HepG2 (cell line): ENCODE results near the gene TUT4. TPM values are rescaled to one million over a fixed set of nuclear protein-coding genes. Genes with fewer than 3 reads are reported as not detected.

Experiments
- ATAC-seq: fragments of 200-7000 bp; cut with Tn5 transposase; 3 replicates; pipeline ENCODE4 v1.9.1; 2020; ENCODE audit warnings: mild to moderate bottlenecking, moderate library complexity
- BruUV-seq: library from RNA; stranded (reverse); fragments of 400-500 nt; replicated peaks from 2 replicates; lab custom pipeline; 2021; lab: Mats Ljungman, UMichigan
- CTCF ChIA-PET: fragments of 300-600 bp; formaldehyde crosslinking; extraction: SDS; loops from one replicate; lab custom pipeline; 2021; ENCODE audit warnings: low total read pairs, inconsistent platforms, low intra/inter-chr PET ratio; lab: Yijun Ruan, JAX
- POLR2A ChIA-PET: fragments of 350-600 bp; sonication (Branson Sonifier 250); formaldehyde crosslinking; loops from one replicate; lab custom pipeline; 2020; ENCODE audit warnings: antibody characterized with exemption, inconsistent platforms; lab: Yijun Ruan, JAX
- DNase-seq: peaks from one replicate; pipeline ENCODE4 v3.0.0-alpha.2; 2015; ENCODE audit warnings: low spot score
- FAIRE-seq: peaks from 3 replicates; lab custom pipeline; 2011; peaks lifted over from hg19 to GRCh38; lab: Jason Lieb, UNC
- H2AFZ ChIP-seq: one replicate; pipeline ENCODE4 v1.6.1; 2011; ENCODE audit warnings: low read length, inconsistent platforms
- H3K27ac ChIP-seq: fragments of 300-600 bp; 3 replicates; pipeline ENCODE4 v1.8.0; 2011; ENCODE audit warnings: mixed run types, mild to moderate bottlenecking, mixed read lengths, low read length, inconsistent platforms; ENCODE audit not compliant: insufficient read depth; ENCODE audit errors: extremely low read length
- H3K27me3 ChIP-seq, 2 experiments: fragments of 200-600 bp in 1 of 2; 2 replicates in 1 of 2; 3 replicates in 1 of 2; pipeline versions ENCODE4 v1.6.0 to v1.8.0; 2011; ENCODE audit warnings: low read length in 2 of 2, mild to moderate bottlenecking in 2 of 2, moderate library complexity in 2 of 2, inconsistent platforms in 1 of 2; ENCODE audit not compliant: insufficient read depth in 2 of 2, control insufficient read depth in 1 of 2
- H3K36me3 ChIP-seq, 2 experiments: fragments of 200-600 bp in 1 of 2; replicated peaks in 1 of 2; 2 replicates in 1 of 2; 3 replicates in 1 of 2; pipeline versions ENCODE4 v1.5.1 to v1.8.0; 2011; ENCODE audit warnings: low read length in 2 of 2, inconsistent platforms in 1 of 2; ENCODE audit not compliant: insufficient read depth in 2 of 2, control insufficient read depth in 1 of 2
- H3K4me1 ChIP-seq: 2 replicates; pipeline ENCODE4 v1.5.1; 2012; ENCODE audit warnings: low read length, inconsistent platforms; ENCODE audit not compliant: insufficient read depth
- H3K4me2 ChIP-seq: 2 replicates; pipeline ENCODE4 v1.6.0; 2011; ENCODE audit warnings: low read depth, low read length, inconsistent platforms
- H3K4me3 ChIP-seq, 3 experiments: fragments of 200-600 bp in 1 of 3; sonication (generic), shearing (Covaris generic) in 1 of 3; replicated peaks in 1 of 3; 2 replicates each; pipeline ENCODE4 v1.5.1; 2011 to 2016; ENCODE audit warnings: low read length in 3 of 3, inconsistent platforms in 2 of 3, low read depth in 2 of 3, mild to moderate bottlenecking in 2 of 3, control low read depth in 1 of 3, mixed read lengths in 1 of 3; ENCODE audit not compliant: insufficient read depth in 1 of 3
- H3K79me2 ChIP-seq: one replicate; pipeline ENCODE4 v1.6.1; 2011; ENCODE audit warnings: low read length, inconsistent platforms; ENCODE audit not compliant: insufficient read depth
- H3K9ac ChIP-seq: 2 replicates; pipeline ENCODE4 v1.6.0; 2011; ENCODE audit warnings: mild to moderate bottlenecking, low read depth, low read length, inconsistent platforms; ENCODE audit not compliant: insufficient read depth
- H3K9me3 ChIP-seq: 2 replicates; pipeline ENCODE4 v1.5.1; 2012; ENCODE audit warnings: mild to moderate bottlenecking, low read length
- H4K20me1 ChIP-seq: 2 replicates; pipeline ENCODE4 v1.6.0; 2011; ENCODE audit warnings: inconsistent platforms, mild to moderate bottlenecking, low read length, moderate library complexity; ENCODE audit not compliant: insufficient read depth
- HOXA5 ChIP-seq: sonication (generic); formaldehyde crosslinking; IDR thresholded peaks from 2 replicates; pipeline ENCODE4 v1.4.0; 2020; ENCODE audit warnings: missing genetic modification reagents
- MEIS1 ChIP-seq: sonication (generic); formaldehyde crosslinking; IDR thresholded peaks from 2 replicates; pipeline ENCODE4 v1.9.0; 2021; ENCODE audit warnings: mild to moderate bottlenecking, missing genetic modification reagents, moderate library complexity, borderline replicate concordance
- NR2F1 ChIP-seq, 2 experiments: fragments of 450-650 bp in 1 of 2; formaldehyde crosslinking in 1 of 2; IDR thresholded peaks; 2 replicates each; pipeline versions ENCODE4 v1.5.0 to v1.6.1; 2016 to 2020; ENCODE audit warnings: mild to moderate bottlenecking in 1 of 2, missing compliant biosample characterization in 1 of 2, missing genetic modification reagents in 1 of 2, moderate library complexity in 1 of 2
- SIX4 ChIP-seq: sonication (generic); formaldehyde crosslinking; IDR thresholded peaks from 2 replicates; pipeline ENCODE4 v1.4.0; 2020; ENCODE audit warnings: missing genetic modification reagents
- ZNF780A ChIP-seq: sonication (generic); formaldehyde crosslinking; IDR thresholded peaks from 2 replicates; pipeline ENCODE4 v1.8.0; 2022; ENCODE audit warnings: mild to moderate bottlenecking, missing genetic modification reagents, moderate library complexity
- WGBS: methylation state at CpG from one replicate; pipeline ENCODE4 v1.1.6; 2017; ENCODE audit warnings: low lambda C conversion rate; 5-methylcytosine and 5-hydroxymethylcytosine counted together
- in situ Hi-C: cut with HindIII; loops from 2 replicates; pipeline ENCODE4 v1.10.0; 2017; ENCODE audit warnings: low pct_unique_long_range_greater_than_20kb; ENCODE audit not compliant: extremely low pct_ligation_motif_present
- intact Hi-C: fragments of 100-400 bp; cut with micrococcal nuclease; formaldehyde crosslinking; loops from one replicate; pipeline ENCODE4 v1.10.0; 2022; ENCODE audit not compliant: unreplicated experiment
- polyA plus RNA-seq, 8 experiments: library from polyadenylated mRNA; depleted of rRNA in 3 of 8; stranded (reverse) in 7 of 8; unstranded in 1 of 8; fragments of >200 nt; fragmentation: Illumina TruSeq in 4 of 8; extraction: Trizol in 4 of 8; gene quantifications; 2 replicates each; pipeline versions ENCODE4 v1.2.1 to v1.2.3, GENCODE V29; 2011 to 2016; ENCODE audit warnings: low read depth in 4 of 8, missing spikeins in 1 of 8, mixed read lengths in 1 of 8; ENCODE audit not compliant: insufficient read depth in 1 of 8
- total RNA-seq, 5 experiments: library from RNA; depleted of rRNA; stranded (reverse); fragments of >200 nt; fragmentation: Illumina TruSeq; extraction: Trizol; gene quantifications; 2 replicates each; pipeline ENCODE4 v1.2.3, GENCODE V29; 2016; ENCODE audit warnings: low read depth in 1 of 5
- TF ChIP-seq, protein P1 (sequence below): sonication (generic); formaldehyde crosslinking; IDR thresholded peaks from 2 replicates; pipeline ENCODE4 v1.5.0; 2020; ENCODE audit warnings: missing genetic modification reagents
- TF ChIP-seq, protein P2 (sequence below): sonication (generic); formaldehyde crosslinking; IDR thresholded peaks from 2 replicates; pipeline ENCODE4 v1.8.0; 2022; ENCODE audit warnings: missing genetic modification reagents, low read depth, mild to moderate bottlenecking, borderline replicate concordance

TUT4 gene
- total and polyA plus RNA-seq, 2 of the 13 experiments (the other 11 are each of a cell fraction or from before 2014, with no cell fraction given) = 44.7 to 53.5 TPM

GRCh38 chr1:52523376-52523775, 29.5 kb downstream of the TUT4 start:
- no peaks in the 10 kb centered on the region for H3K4me1 ChIP-seq
- peaks cover 5% of the 10 kb centered on the region for H3K79me2 ChIP-seq
- intact Hi-C loops (no loop called here), in situ Hi-C loops (no loop called here)
- H3K4me3 ChIP-seq = no peak overlapping the region
- no peak for ATAC-seq
- no peak overlapping the region for H3K27ac ChIP-seq
- BruUV-seq = no TSS peak
- no peak for DNase-seq
- H3K27me3 ChIP-seq = no peaks in the 10 kb centered on the region
- H3K9ac ChIP-seq = no peak overlapping the region
- peaks cover 8 to 42% of the 10 kb centered on the region in 2 experiments for H3K36me3 ChIP-seq
- H4K20me1 ChIP-seq = no peaks in the 10 kb centered on the region
- no peaks in the 10 kb centered on the region for H3K9me3 ChIP-seq
- POLR2A ChIA-PET = no interaction called here
- FAIRE-seq = no peak
- no peak overlapping the region for H3K4me2 ChIP-seq
- WGBS = 88% methylated on average over 3 of the region's 3 CpGs
- H2AFZ ChIP-seq = no peak overlapping the region
- TF ChIP-seq MEIS1 (CRISPR knock-in tag) (no peak), NR2F1 (CRISPR knock-in tag; IDR thresholded peaks at IDR 0.05) (no peak), SIX4 (CRISPR knock-in tag) (no peak), HOXA5 (CRISPR knock-in tag) (no peak), ZNF780A (CRISPR knock-in tag) (no peak)
- TF ChIP-seq, protein P1, sequence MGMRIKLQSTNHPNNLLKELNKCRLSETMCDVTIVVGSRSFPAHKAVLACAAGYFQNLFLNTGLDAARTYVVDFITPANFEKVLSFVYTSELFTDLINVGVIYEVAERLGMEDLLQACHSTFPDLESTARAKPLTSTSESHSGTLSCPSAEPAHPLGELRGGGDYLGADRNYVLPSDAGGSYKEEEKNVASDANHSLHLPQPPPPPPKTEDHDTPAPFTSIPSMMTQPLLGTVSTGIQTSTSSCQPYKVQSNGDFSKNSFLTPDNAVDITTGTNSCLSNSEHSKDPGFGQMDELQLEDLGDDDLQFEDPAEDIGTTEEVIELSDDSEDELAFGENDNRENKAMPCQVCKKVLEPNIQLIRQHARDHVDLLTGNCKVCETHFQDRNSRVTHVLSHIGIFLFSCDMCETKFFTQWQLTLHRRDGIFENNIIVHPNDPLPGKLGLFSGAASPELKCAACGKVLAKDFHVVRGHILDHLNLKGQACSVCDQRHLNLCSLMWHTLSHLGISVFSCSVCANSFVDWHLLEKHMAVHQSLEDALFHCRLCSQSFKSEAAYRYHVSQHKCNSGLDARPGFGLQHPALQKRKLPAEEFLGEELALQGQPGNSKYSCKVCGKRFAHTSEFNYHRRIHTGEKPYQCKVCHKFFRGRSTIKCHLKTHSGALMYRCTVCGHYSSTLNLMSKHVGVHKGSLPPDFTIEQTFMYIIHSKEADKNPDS (CRISPR knock-in tag) = no peak
- TF ChIP-seq, protein P2, sequence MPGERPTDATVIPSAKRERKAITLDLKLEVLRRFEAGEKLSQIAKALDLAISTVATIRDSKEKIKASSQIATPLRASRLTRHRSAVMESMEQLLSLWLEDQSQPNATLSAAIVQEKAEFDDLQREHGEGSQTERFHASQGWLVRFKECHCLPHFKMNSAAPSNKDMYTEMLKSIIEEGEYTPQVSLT (CRISPR knock-in tag) = no peak
- TF ChIP-seq, all 625 proteins: peak for 0
- CTCF ChIA-PET = no interaction called here
